Endodermal cell (in vitro differentiated cells): ENCODE results near the gene MAST2. TPM values are rescaled to one million over a fixed set of nuclear protein-coding genes. Genes with fewer than 3 reads are reported as not detected.
A peak's percentile ranks its signal among the peaks of the same experiment; 100 is the strongest.

Source experiments
- DNase-seq: peaks from one replicate; pipeline ENCODE4 v3.0.0-alpha.2; 2017
- H3K27ac ChIP-seq: 2 replicates; pipeline ENCODE4 v1.5.1; 2013; ENCODE audit warnings: mild to moderate bottlenecking, low read depth, low read length, moderate library complexity
- H3K27me3 ChIP-seq: 2 replicates; pipeline ENCODE4 v1.6.1; 2013; ENCODE audit warnings: mild to moderate bottlenecking, low read length, moderate library complexity; ENCODE audit not compliant: insufficient read depth, control insufficient read depth, poor library complexity, severe bottlenecking
- H3K36me3 ChIP-seq: 2 replicates; pipeline ENCODE4 v1.7.0; 2013; ENCODE audit warnings: mild to moderate bottlenecking, low read length, moderate library complexity; ENCODE audit not compliant: control insufficient read depth, insufficient read depth
- H3K4me1 ChIP-seq: one replicate; pipeline ENCODE4 v1.7.0; 2013; ENCODE audit warnings: low read length; ENCODE audit not compliant: control insufficient read depth, insufficient read depth
- H3K4me3 ChIP-seq: 2 replicates; pipeline ENCODE4 v1.5.1; 2013; ENCODE audit warnings: mild to moderate bottlenecking, low read length, moderate library complexity
- H3K9ac ChIP-seq: 2 replicates; pipeline ENCODE4 v1.6.1; 2013; ENCODE audit warnings: mild to moderate bottlenecking, low read length, moderate library complexity; ENCODE audit not compliant: poor library complexity, severe bottlenecking; ENCODE audit errors: extremely low read depth
- H3K9me3 ChIP-seq: 2 replicates; pipeline ENCODE4 v1.6.1; 2013; ENCODE audit warnings: mild to moderate bottlenecking, low read length, moderate library complexity; ENCODE audit not compliant: control insufficient read depth
- H3K27ac Mint-ChIP-seq: 2 replicates; pipeline ENCODE4 v1.8.0; 2020; ENCODE audit warnings: mixed read lengths
- H3K27me3 Mint-ChIP-seq: 2 replicates; pipeline ENCODE4 v1.8.0; 2021; ENCODE audit warnings: mild to moderate bottlenecking, mixed read lengths; ENCODE audit not compliant: insufficient read depth
- H3K36me3 Mint-ChIP-seq: 2 replicates; pipeline ENCODE4 v1.8.0; 2020; ENCODE audit warnings: low read depth, mixed read lengths
- H3K4me1 Mint-ChIP-seq: 2 replicates; pipeline ENCODE4 v1.8.0; 2020; ENCODE audit warnings: mixed read lengths
- H3K4me3 Mint-ChIP-seq: 2 replicates; pipeline ENCODE4 v1.8.0; 2020; ENCODE audit warnings: mild to moderate bottlenecking, moderate library complexity, mixed read lengths
- H3K9me3 Mint-ChIP-seq: 2 replicates; pipeline ENCODE4 v1.8.0; 2020; ENCODE audit warnings: mild to moderate bottlenecking, mixed read lengths
- WGBS, 2 experiments: methylation state at CpG; one replicate each; pipeline versions ENCODE4 v1.1.5 to v1.1.7; 2013; ENCODE audit warnings: missing lambda C conversion rate in 2 of 2, mixed read lengths in 1 of 2; ENCODE audit not compliant: insufficient coverage in 1 of 2, insufficient read length in 1 of 2; 5-methylcytosine and 5-hydroxymethylcytosine counted together
- total RNA-seq, 2 donors: library from RNA; stranded (reverse); fragmentation: NEBNext Ultra II Directional in 1 of 2; extraction: Animal tissue kit (Norgen Biotek cat#: 25700) in 1 of 2; gene quantifications; 2 replicates in 1 of 2; 3 replicates in 1 of 2; pipeline ENCODE4 v1.2.1, GENCODE V29; 2021
- TF ChIP-seq, protein P1 (sequence below): fragments of 200-600 bp; sonication (generic); conservative IDR thresholded peaks from 2 replicates; pipeline ENCODE4 v1.5.0; 2021; ENCODE audit warnings: antibody characterized with exemption, mild to moderate bottlenecking

The MAST2 gene
- total RNA-seq, 2 donors from 2014 or later, result 46.3 to 60.7 TPM

DNA sequence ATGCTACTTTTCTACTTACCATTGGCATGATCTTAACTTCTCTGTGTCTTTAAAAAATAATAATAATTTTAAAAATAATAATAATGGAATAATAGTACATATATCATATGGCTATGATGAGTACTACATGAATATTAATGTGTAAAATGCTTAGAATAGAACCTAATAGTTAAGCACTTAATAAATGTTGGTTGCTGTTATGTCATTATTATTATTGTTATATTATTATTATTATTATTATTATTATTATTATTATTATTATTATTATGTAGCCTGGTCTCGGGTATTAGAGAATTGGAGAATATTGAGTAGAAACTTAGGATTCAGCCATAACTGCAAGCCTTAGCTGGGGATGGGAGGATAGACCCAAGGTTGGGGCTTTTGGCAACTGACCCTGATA is 108.2 kb downstream of the MAST2 start:
- no peaks in the 10 kb centered on the region for H3K36me3 ChIP-seq
- H3K4me3 ChIP-seq, result no peak overlapping the region
- H3K4me1 Mint-ChIP-seq, result peaks cover 33% of the 10 kb centered on the region
- no peak overlapping the region for H3K9ac ChIP-seq
- WGBS, 2 experiments, result 59% methylated on average over 1 of the region's 1 CpG; no CpG with 5 or more reads in 1 of the 2 experiments
- H3K4me3 Mint-ChIP-seq, result no peak overlapping the region
- H3K4me1 ChIP-seq, result peaks cover 7% of the 10 kb centered on the region
- no peak overlapping the region for H3K27ac Mint-ChIP-seq
- no peaks in the 10 kb centered on the region for H3K9me3 ChIP-seq
- H3K27ac ChIP-seq, result no peak overlapping the region
- DNase-seq, result peak; percentile 5
- TF ChIP-seq, protein P1, sequence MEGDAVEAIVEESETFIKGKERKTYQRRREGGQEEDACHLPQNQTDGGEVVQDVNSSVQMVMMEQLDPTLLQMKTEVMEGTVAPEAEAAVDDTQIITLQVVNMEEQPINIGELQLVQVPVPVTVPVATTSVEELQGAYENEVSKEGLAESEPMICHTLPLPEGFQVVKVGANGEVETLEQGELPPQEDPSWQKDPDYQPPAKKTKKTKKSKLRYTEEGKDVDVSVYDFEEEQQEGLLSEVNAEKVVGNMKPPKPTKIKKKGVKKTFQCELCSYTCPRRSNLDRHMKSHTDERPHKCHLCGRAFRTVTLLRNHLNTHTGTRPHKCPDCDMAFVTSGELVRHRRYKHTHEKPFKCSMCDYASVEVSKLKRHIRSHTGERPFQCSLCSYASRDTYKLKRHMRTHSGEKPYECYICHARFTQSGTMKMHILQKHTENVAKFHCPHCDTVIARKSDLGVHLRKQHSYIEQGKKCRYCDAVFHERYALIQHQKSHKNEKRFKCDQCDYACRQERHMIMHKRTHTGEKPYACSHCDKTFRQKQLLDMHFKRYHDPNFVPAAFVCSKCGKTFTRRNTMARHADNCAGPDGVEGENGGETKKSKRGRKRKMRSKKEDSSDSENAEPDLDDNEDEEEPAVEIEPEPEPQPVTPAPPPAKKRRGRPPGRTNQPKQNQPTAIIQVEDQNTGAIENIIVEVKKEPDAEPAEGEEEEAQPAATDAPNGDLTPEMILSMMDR, result no peak
- H3K27me3 ChIP-seq, result no peaks in the 10 kb centered on the region
- peaks cover 1% of the 10 kb centered on the region for H3K36me3 Mint-ChIP-seq
- H3K9me3 Mint-ChIP-seq, result no peaks in the 10 kb centered on the region
- H3K27me3 Mint-ChIP-seq, result no peaks in the 10 kb centered on the region

DNA sequence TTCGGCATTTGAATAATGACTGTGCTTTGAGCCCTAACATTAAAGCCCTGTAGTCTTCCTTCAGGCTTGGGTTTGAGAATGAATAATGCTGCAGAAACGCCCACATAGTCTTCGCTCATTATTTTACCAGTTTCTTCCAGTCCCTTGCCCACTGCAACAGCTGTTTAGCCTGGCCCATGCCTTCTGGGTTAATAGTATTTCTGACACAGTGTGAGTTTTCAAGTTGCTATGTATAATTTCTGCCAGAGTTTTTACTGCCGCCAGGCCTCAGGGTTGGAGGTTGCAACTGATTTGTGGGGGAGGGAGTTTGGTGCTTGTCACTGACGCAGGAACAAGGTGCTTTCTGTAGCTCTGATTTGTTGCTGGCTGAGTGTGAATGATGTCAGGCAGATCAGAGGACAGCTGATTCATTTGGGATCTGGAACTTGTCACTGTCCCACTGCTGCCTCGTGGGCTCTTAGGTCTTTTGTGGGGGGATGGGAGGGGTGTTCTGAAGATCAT is 109.8 kb downstream of the MAST2 start:
- Mint-ChIP-seq H3K36me3 (peaks cover 13% of the 10 kb centered on the region), H3K27me3 (no peaks in the 10 kb centered on the region), H3K27ac (peak overlapping the region; percentile 62), H3K9me3 (no peaks in the 10 kb centered on the region), H3K4me1 (peaks cover 33% of the 10 kb centered on the region), H3K4me3 (no peak overlapping the region)
- WGBS, 2 experiments, result 76 to 80% methylated on average over 4 to 6 of the region's 6 CpGs
- Histone ChIP-seq H3K4me1 (peaks cover 7% of the 10 kb centered on the region), H3K27me3 (no peaks in the 10 kb centered on the region), H3K9me3 (no peaks in the 10 kb centered on the region), H3K4me3 (no peak overlapping the region), H3K9ac (no peak overlapping the region), H3K36me3 (peaks cover 11% of the 10 kb centered on the region), H3K27ac (peak overlapping the region; percentile 15)
- DNase-seq, result peak; percentile 63
- TF ChIP-seq, protein P1, result no peak

DNA sequence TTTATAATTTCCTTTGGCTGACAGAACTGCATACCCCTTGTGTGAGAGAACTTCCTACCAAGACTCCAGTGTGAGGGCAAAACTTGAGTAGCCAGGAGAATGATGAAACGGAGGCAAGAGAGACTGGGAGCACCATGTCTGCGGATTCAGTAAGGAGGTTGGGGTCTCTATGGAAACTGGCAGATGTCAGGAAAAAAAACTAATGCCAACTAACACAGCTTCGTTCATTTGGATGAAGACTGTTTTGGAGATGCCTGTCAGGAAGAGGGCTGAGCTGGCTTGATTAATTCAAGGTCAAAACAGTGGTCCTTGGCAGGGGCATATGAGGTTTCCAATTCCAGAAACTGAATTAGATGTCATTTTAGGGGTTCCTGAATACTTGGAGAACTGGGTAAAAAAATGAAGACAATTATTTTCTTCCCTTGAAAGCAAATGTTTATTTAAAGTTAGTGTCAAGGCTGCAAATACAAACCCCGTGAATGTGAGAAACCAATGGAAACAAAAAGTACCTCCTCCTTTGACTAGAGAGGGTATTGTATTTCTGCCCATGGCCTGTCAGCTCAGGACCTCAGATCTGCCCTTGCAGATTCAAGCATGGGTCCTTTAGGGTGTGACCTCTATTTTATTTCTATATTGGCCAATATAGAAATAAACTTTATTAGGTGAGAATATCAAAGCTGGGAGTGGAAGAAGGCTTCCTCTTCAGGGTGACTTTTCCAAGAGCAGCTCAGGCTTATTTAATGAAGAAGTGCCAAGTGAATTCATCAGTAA is 110.5 kb downstream of the MAST2 start:
- TF ChIP-seq, protein P1, result no peak
- peak; percentile 18 for DNase-seq
- no peaks in the 10 kb centered on the region for H3K9me3 ChIP-seq
- peaks cover 13% of the 10 kb centered on the region for H3K36me3 Mint-ChIP-seq
- H3K27me3 Mint-ChIP-seq, result no peaks in the 10 kb centered on the region
- peaks cover 30% of the 10 kb centered on the region for H3K4me1 Mint-ChIP-seq
- no peak overlapping the region for H3K9ac ChIP-seq
- peak overlapping the region; percentile 62 for H3K27ac Mint-ChIP-seq
- no peak overlapping the region for H3K4me3 Mint-ChIP-seq
- H3K9me3 Mint-ChIP-seq, result no peaks in the 10 kb centered on the region
- H3K4me3 ChIP-seq, result no peak overlapping the region
- H3K36me3 ChIP-seq, result peaks cover 11% of the 10 kb centered on the region
- peaks cover 7% of the 10 kb centered on the region for H3K4me1 ChIP-seq
- H3K27me3 ChIP-seq, result no peaks in the 10 kb centered on the region
- H3K27ac ChIP-seq, result peak overlapping the region; percentile 15
- 85 to 94% methylated on average over 3 to 4 of the region's 4 CpGs for WGBS, 2 experiments
